Activated CD4-positive, alpha-beta memory T cell treated with anti-CD3 and anti-CD28 coated beads for 36 hours (primary cell): ENCODE data around the gene CACNA1D. TPM values are rescaled to one million over a fixed set of nuclear protein-coding genes. Genes with fewer than 3 reads are reported as not detected.

Experiments used
- CTCF ChIA-PET: fragments of 350-600 bp; sonication (Branson Sonifier 250); formaldehyde crosslinking; loops from one replicate; lab custom pipeline; 2021; ENCODE audit warnings: antibody characterized with exemption, inconsistent platforms; lab: Charles Lee
- POLR2A ChIA-PET: fragments of 350-600 bp; sonication (Branson Sonifier 250); formaldehyde crosslinking; loops from one replicate; lab custom pipeline; 2021; ENCODE audit warnings: antibody characterized with exemption; lab: Charles Lee
- DNase-seq: peaks from one replicate; pipeline ENCODE4 v3.0.0-alpha.2; 2020
- H3K27ac Mint-ChIP-seq: one replicate; pipeline ENCODE4 v1.8.0; 2021; ENCODE audit warnings: mixed read lengths
- H3K27me3 Mint-ChIP-seq: one replicate; pipeline ENCODE4 v1.8.0; 2021; ENCODE audit warnings: mixed read lengths
- H3K36me3 Mint-ChIP-seq: one replicate; pipeline ENCODE4 v1.8.0; 2021; ENCODE audit warnings: mixed read lengths
- H3K4me1 Mint-ChIP-seq: one replicate; pipeline ENCODE4 v1.8.0; 2021; ENCODE audit warnings: low read depth, mixed read lengths
- H3K4me3 Mint-ChIP-seq: one replicate; pipeline ENCODE4 v1.8.0; 2021; ENCODE audit warnings: mild to moderate bottlenecking, mixed read lengths
- H3K9me3 Mint-ChIP-seq: one replicate; pipeline ENCODE4 v1.8.0; 2021; ENCODE audit warnings: mixed read lengths
- intact Hi-C: fragments of 100-400 bp; cut with micrococcal nuclease; formaldehyde crosslinking; loops from one replicate; pipeline ENCODE4 v1.15.1; 2023
- total RNA-seq, 2 experiments: library from RNA; stranded (reverse); gene quantifications; one replicate each; pipeline ENCODE4 v1.2.3, GENCODE V29; 2021

The CACNA1D gene
- total RNA-seq, 2 experiments from 2014 or later = 0.24 to 0.53 TPM

GRCh38 chr3:53589806-53590205, 95.4 kb downstream of the CACNA1D start:
- no peaks in the 10 kb centered on the region for H3K4me1 Mint-ChIP-seq
- intact Hi-C loops = no loop called here
- H3K27ac Mint-ChIP-seq = no peak overlapping the region
- no peaks in the 10 kb centered on the region for H3K9me3 Mint-ChIP-seq
- no peak overlapping the region for H3K4me3 Mint-ChIP-seq
- H3K36me3 Mint-ChIP-seq = no peaks in the 10 kb centered on the region
- ChIA-PET POLR2A (no interaction called here), CTCF (interaction anchor here (0.5 kb wide), 1 partner anchor 24 kb away, joined by 3 read pairs; no protein-coding TSS in a partner anchor)
- H3K27me3 Mint-ChIP-seq = peaks cover 1% of the 10 kb centered on the region
- no peak for DNase-seq

DNA sequence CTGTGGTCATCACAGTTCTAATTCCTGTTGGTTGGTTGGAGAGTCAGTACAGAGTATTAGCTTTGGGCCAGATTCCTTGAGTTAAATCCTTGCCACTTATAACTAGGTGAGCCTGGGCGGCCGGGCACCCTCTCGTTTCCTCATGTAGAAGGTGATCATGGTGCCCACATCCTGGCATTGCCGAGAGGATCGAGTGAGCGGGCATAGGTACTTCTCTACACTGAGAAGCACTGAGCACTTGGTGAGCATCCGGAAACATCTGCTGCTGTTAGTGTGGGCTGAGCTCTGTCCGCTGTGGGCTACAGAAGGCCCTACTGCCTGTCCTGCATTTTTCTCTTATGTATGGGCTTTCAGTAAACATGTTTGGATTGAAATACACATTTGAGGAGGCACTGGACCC, 96.2 kb downstream of the CACNA1D start:
- H3K36me3 Mint-ChIP-seq = no peaks in the 10 kb centered on the region
- H3K27me3 Mint-ChIP-seq = peaks cover 1% of the 10 kb centered on the region
- H3K4me3 Mint-ChIP-seq = no peak overlapping the region
- POLR2A ChIA-PET = no interaction called here
- CTCF ChIA-PET = no interaction called here
- no peak for DNase-seq
- H3K4me1 Mint-ChIP-seq = no peaks in the 10 kb centered on the region
- intact Hi-C loops = no loop called here
- no peak overlapping the region for H3K27ac Mint-ChIP-seq
- H3K9me3 Mint-ChIP-seq = no peaks in the 10 kb centered on the region

DNA sequence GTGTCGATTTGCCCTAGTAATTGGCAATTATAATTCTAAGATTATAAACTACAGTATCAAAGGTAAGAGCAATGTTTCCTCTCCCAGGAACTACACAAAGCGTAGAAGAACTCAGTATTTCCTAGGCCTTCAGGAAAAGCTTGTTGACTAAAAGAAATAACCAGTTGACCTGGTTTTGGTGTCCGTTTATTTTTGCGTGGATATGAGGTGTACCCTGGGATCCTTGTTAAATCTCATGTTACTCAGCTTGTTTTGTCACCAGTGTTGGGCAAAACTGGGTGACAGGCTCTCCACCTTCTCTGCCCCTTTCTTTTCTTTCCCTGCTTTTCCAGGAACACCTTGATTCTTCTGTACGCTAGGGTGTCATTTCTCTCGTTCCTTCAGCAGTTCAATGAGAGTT, 97.2 kb downstream of the CACNA1D start:
- Mint-ChIP-seq H3K36me3 (no peaks in the 10 kb centered on the region), H3K9me3 (no peaks in the 10 kb centered on the region), H3K4me3 (no peak overlapping the region), H3K4me1 (no peaks in the 10 kb centered on the region), H3K27me3 (peaks cover 1% of the 10 kb centered on the region), H3K27ac (no peak overlapping the region)
- intact Hi-C loops = no loop called here
- POLR2A ChIA-PET = no interaction called here
- DNase-seq = no peak
- CTCF ChIA-PET = no interaction called here

GRCh38 chr3:53592862-53593261, 98.5 kb downstream of the CACNA1D start:
- H3K36me3 Mint-ChIP-seq = no peaks in the 10 kb centered on the region
- H3K4me3 Mint-ChIP-seq = no peak overlapping the region
- intact Hi-C loops = no loop called here
- H3K4me1 Mint-ChIP-seq = peaks cover 5% of the 10 kb centered on the region
- ChIA-PET POLR2A (no interaction called here), CTCF (no interaction called here)
- H3K27me3 Mint-ChIP-seq = peaks cover 1% of the 10 kb centered on the region
- H3K9me3 Mint-ChIP-seq = no peaks in the 10 kb centered on the region
- no peak overlapping the region for H3K27ac Mint-ChIP-seq
- no peak for DNase-seq

- H3K4me1 Mint-ChIP-seq = peaks cover 6% of the 10 kb centered on the region
- H3K36me3 Mint-ChIP-seq = no peaks in the 10 kb centered on the region
- ChIA-PET CTCF (no interaction called here), POLR2A (no interaction called here)
- H3K27ac Mint-ChIP-seq = no peak overlapping the region
- H3K4me3 Mint-ChIP-seq = no peak overlapping the region
- DNase-seq = no peak
- intact Hi-C loops = no loop called here
- peaks cover 1% of the 10 kb centered on the region for H3K27me3 Mint-ChIP-seq
- no peaks in the 10 kb centered on the region for H3K9me3 Mint-ChIP-seq
Observed at GRCh38 chr3:53593611-53594010, 99.2 kb downstream of the CACNA1D start.

DNA sequence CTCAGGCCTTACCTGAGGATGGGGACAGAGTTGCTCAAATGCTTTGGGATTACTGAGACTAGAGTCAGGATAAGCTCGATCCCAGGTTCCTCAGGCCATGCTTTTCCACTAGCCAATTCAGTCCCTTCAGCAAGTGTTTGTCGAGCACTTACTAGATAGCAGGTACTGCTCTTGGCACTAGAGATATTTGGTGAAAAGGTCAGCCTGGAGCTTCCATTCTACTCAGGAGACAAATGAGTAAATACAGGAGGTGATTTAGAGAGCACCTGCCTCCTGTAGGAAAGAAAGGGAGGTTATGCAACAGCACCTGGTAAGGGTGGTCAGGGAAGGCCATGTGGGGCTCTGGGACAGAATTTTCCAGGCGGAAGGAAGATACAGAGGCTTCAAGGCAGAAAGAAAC, 99.9 kb downstream of the CACNA1D start:
- no peak for DNase-seq
- CTCF ChIA-PET = no interaction called here
- no peak overlapping the region for H3K4me3 Mint-ChIP-seq
- H3K36me3 Mint-ChIP-seq = no peaks in the 10 kb centered on the region
- H3K9me3 Mint-ChIP-seq = no peaks in the 10 kb centered on the region
- intact Hi-C loops = no loop called here
- peaks cover 1% of the 10 kb centered on the region for H3K27me3 Mint-ChIP-seq
- H3K4me1 Mint-ChIP-seq = peaks cover 6% of the 10 kb centered on the region
- POLR2A ChIA-PET = no interaction called here
- H3K27ac Mint-ChIP-seq = no peak overlapping the region

DNA sequence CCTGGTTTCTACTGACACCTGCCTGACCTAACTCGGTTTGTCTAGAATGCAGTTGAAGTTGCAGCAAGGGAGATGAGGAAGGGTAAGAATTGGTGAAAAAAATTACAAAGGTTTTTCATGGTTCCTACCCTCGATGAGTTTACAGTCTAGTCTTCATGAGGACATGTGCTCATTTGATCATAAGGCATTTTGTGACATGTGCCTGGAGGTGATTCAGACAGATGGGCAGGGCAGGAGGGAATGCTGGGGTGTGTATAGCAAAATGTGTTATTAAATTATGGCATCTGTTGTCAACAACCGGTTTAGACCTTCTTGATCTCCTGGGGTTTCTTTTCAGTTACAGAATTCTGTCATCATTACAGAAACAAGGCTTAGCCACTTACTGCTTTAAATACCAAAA, 101.2 kb downstream of the CACNA1D start:
- DNase-seq = no peak
- intact Hi-C loops = no loop called here
- Mint-ChIP-seq H3K36me3 (no peaks in the 10 kb centered on the region), H3K27ac (no peak overlapping the region), H3K4me3 (no peak overlapping the region), H3K9me3 (no peaks in the 10 kb centered on the region), H3K4me1 (peaks cover 6% of the 10 kb centered on the region), H3K27me3 (peaks cover 1% of the 10 kb centered on the region)
- ChIA-PET POLR2A (no interaction called here), CTCF (no interaction called here)

- no peak overlapping the region for H3K4me3 Mint-ChIP-seq
- ChIA-PET POLR2A (no interaction called here), CTCF (no interaction called here)
- intact Hi-C loops = no loop called here
- H3K4me1 Mint-ChIP-seq = peaks cover 6% of the 10 kb centered on the region
- no peaks in the 10 kb centered on the region for H3K9me3 Mint-ChIP-seq
- no peak overlapping the region for H3K27ac Mint-ChIP-seq
- no peak for DNase-seq
- no peaks in the 10 kb centered on the region for H3K36me3 Mint-ChIP-seq
- H3K27me3 Mint-ChIP-seq = peaks cover 1% of the 10 kb centered on the region
Observed at GRCh38 chr3:53597136-53597915, 102.9 kb downstream of the CACNA1D start.

- no peak for DNase-seq
- H3K9me3 Mint-ChIP-seq = no peaks in the 10 kb centered on the region
- H3K36me3 Mint-ChIP-seq = no peaks in the 10 kb centered on the region
- CTCF ChIA-PET = no interaction called here
- no peak overlapping the region for H3K27ac Mint-ChIP-seq
- no peaks in the 10 kb centered on the region for H3K27me3 Mint-ChIP-seq
- intact Hi-C loops = no loop called here
- H3K4me3 Mint-ChIP-seq = no peak overlapping the region
- peaks cover 6% of the 10 kb centered on the region for H3K4me1 Mint-ChIP-seq
- POLR2A ChIA-PET = no interaction called here
Observed at GRCh38 chr3:53599771-53600170, 105.4 kb downstream of the CACNA1D start.

DNA sequence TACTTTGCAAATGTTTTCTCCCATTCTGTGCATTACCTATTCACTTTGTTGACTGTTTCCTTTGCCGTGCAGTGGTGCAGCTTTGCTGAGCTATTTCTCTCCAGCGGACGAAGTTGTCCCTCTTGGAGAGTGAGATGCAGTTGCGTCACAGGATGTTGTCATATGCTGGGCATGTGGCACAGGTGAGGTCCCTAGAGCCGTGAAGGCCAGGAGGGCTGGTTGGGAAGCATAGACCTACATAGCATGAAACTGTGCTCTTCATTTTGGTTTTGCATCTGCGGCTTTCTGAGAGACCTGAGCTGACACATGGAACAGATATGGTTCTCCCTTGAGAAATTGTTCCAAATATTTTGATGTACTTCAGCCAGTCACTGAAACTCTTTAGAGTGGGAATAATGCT, 108.5 kb downstream of the CACNA1D start:
- CTCF ChIA-PET = no interaction called here
- POLR2A ChIA-PET = no interaction called here
- intact Hi-C loops = no loop called here
- Mint-ChIP-seq H3K9me3 (peaks cover 8% of the 10 kb centered on the region), H3K36me3 (no peaks in the 10 kb centered on the region), H3K27me3 (no peaks in the 10 kb centered on the region), H3K27ac (no peak overlapping the region), H3K4me3 (no peak overlapping the region), H3K4me1 (peaks cover under 1% of the 10 kb centered on the region)
- no peak for DNase-seq

- H3K27me3 Mint-ChIP-seq = no peaks in the 10 kb centered on the region
- H3K36me3 Mint-ChIP-seq = no peaks in the 10 kb centered on the region
- no peaks in the 10 kb centered on the region for H3K4me1 Mint-ChIP-seq
- intact Hi-C loops = no loop called here
- POLR2A ChIA-PET = no interaction called here
- H3K4me3 Mint-ChIP-seq = no peak overlapping the region
- H3K9me3 Mint-ChIP-seq = peaks cover 8% of the 10 kb centered on the region
- no peak for DNase-seq
- CTCF ChIA-PET = no interaction called here
- H3K27ac Mint-ChIP-seq = no peak overlapping the region
Observed at GRCh38 chr3:53604232-53604631, 109.8 kb downstream of the CACNA1D start.

GRCh38 chr3:53606793-53607192, 112.4 kb downstream of the CACNA1D start:
- Mint-ChIP-seq H3K9me3 (peaks cover 8% of the 10 kb centered on the region), H3K4me3 (no peak overlapping the region), H3K4me1 (no peaks in the 10 kb centered on the region), H3K36me3 (no peaks in the 10 kb centered on the region), H3K27ac (no peak overlapping the region), H3K27me3 (peaks cover 6% of the 10 kb centered on the region)
- ChIA-PET CTCF (no interaction called here), POLR2A (no interaction called here)
- no peak for DNase-seq
- intact Hi-C loops = no loop called here

- CTCF ChIA-PET = no interaction called here
- Mint-ChIP-seq H3K9me3 (no peaks in the 10 kb centered on the region), H3K27ac (no peak overlapping the region), H3K4me1 (no peaks in the 10 kb centered on the region), H3K4me3 (no peak overlapping the region), H3K36me3 (no peaks in the 10 kb centered on the region), H3K27me3 (peaks cover 13% of the 10 kb centered on the region)
- POLR2A ChIA-PET = no interaction called here
- intact Hi-C loops = no loop called here
- no peak for DNase-seq
Observed at GRCh38 chr3:53612508-53612907, 118.1 kb downstream of the CACNA1D start.
